Stimulated activated CD8-positive, alpha-beta memory T cell treated with anti-CD3 and anti-CD28 coated beads, Interleukin-15, amount 100 ng/mL, for 48 hours (primary cell): ENCODE results near the gene GRID1.
"Not testable (repeated sequence)": the region's sequence is repeated elsewhere in the genome, so short reads cannot be mapped to it uniquely, and the experiment has no call there.

ENCODE experiments used
- DNase-seq, 2 donors: peaks; one replicate each; pipeline ENCODE4 v3.0.0-alpha.2; 2020; ENCODE audit warnings: low read depth in 2 of 2

Gene GRID1

GRCh38 chr10:86109421-86109820 lies 257.2 kb downstream of the GRID1 start:
- no peak for DNase-seq

DNA sequence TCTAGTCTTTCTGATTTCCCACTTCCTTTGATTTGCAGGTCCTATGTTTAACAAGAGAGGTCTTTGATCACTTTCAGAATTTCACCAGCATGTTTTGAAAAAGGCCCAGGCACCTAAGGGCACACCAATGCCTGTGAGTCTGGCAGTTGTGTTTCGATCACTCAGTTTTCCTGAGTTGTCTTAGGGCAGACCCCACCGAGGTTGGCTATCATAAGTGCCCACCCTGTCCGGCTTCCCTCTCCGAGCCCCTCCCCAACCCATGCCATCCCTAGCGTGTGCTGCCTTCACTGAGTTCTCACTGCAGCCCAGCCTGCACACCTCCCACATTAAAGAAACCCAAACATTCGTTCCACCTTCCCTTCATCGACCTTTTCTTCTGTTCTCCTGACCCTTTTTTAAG lies 257.9 kb downstream of the GRID1 start:
- DNase-seq, result no peak

DNA sequence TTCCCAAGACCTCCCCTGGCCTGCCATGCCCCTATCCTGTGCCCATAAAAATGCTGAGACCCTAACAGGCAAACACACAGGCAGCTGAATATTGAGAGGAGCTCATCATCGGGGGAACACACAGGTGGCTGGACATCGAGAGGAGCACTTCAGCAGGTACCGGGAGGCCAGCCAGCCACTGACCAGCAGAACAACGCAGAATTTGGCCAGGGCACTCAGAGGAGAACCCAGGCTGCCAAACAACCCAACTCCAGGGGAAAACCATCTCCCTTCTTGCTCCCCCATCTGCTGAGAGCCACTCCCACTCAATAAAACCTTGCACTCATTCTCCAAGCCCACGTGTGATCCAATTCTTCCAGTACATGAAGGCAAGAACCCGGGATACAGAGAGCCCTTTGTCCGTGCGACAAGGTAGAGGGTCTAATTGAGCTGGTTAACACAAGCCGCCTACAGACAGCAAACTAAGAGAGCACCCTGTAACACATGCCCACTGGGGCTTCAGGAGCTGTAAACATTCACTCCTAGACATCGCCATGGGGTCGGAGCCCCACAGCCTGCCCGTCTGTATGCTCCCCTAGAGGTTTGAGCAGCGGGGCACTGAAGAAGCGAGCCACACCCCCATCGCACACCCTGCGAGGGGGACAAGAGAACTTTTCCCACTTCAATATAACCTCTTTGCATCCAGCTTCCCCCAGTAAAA lies 258.8 kb downstream of the GRID1 start:
- DNase-seq, result not testable (repeated sequence)

GRCh38 chr10:86107131-86107530 lies 259.5 kb downstream of the GRID1 start:
- no peak for DNase-seq

DNA sequence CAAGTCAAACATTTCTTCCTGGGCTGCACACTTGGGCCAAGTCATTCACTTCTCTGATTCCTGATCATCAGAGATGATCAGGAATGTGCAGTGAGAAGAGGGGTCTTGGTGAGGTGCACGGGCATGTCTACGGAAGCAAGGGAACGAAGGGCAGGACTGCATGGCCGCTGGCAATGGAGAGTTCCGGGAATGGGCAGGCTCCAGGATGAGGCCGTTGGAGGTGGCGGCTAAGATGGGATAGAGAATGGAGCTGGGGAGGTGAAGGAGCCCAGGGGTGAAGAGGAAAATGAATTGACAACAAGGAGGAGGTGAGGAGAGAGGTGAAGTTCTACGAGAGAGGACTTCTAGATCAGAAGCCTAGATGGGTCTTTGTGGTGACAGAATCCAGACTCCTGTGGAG lies 260.0 kb downstream of the GRID1 start:
- no peak for DNase-seq

DNA sequence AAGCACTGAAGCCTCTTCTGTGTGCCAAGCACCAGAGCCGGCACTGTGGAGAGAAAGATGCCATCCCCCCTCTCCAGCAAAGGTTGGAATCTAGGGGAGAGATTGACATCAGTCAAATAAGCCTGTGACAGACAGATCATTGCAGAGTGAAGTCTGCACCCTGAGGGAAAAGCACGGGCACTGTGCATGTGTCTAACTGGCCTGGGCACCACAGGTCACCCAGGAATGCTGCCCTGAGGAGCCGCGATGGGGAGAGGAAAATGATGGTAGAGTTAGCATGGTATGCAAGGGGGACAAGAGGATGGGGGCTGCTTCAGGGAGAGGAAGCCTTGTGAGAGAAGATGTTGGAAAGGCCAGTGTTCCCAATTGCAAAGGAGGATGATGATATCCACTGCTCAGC lies 261.0 kb downstream of the GRID1 start:
- DNase-seq, result no peak

GRCh38 chr10:86105181-86105580 lies 261.4 kb downstream of the GRID1 start:
- DNase-seq, result no peak

- DNase-seq, result no peak
Observed at GRCh38 chr10:86104611-86105145, 261.9 kb downstream of the GRID1 start.

GRCh38 chr10:86104156-86104555 lies 262.4 kb downstream of the GRID1 start:
- DNase-seq, result no peak

GRCh38 chr10:86103391-86104101 lies 263.0 kb downstream of the GRID1 start:
- DNase-seq, result no peak

- no peak for DNase-seq
Observed at GRCh38 chr10:86102451-86102850, 264.1 kb downstream of the GRID1 start.

DNA sequence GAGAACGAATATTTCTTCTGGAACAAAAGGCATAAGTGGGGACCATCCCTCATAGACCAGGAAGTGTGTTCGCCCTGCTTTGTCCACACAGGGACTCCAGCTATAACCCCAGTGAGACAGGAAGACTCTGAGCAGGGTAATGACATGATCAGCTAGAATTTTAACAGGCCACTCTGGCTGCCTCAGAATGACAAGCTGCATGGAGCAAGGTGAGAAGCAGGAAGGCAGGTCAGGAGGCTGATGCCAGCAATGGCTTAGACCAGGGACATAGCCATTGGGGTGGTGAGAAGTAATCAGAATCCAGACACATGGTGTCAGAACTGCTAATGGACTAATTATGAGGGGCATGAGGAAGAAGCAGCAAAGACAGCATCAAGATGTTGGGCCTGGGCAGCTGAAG lies 264.6 kb downstream of the GRID1 start:
- DNase-seq, result no peak

- no peak for DNase-seq
Observed at GRCh38 chr10:86100581-86101061, 266.0 kb downstream of the GRID1 start.

DNA sequence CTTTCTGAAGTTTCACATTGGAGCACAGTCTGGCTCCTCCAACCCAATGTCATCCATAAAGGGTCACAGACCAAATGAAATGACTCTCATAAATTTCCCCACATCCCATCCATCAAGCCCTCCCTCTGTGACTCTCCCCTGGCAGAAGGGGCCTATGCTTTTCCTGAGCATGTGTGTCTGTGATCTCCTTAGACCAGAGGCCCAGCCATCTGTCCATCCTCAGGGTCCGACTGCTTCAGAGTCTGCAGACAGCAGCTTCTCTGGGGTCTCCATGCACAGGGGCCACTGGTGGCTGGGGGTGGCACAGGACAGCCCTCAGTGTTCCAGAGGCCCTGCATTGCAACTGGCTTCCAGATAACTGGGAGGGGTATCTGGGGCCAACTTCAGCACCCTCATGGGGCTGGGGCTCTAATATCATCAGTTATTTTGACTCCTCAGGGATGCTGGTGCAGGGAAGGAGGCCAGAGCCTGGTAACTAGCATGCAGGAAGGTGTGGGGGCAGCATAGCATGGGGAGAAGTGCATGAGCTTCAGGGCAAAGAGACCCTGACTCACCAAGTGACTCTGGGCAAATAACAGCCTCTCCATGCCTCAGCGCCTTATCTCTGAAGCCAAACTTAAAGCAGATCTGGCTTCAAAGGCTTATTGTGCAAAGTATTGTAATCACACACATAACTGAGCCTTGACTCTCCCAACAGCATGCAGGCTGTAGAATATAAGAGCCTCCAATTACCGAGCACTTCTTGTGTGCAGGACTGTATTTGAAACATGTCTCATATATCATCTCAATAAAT lies 266.9 kb downstream of the GRID1 start:
- no peak for DNase-seq

- DNase-seq, result no peak
Observed at GRCh38 chr10:86098187-86098881, 268.3 kb downstream of the GRID1 start.

DNA sequence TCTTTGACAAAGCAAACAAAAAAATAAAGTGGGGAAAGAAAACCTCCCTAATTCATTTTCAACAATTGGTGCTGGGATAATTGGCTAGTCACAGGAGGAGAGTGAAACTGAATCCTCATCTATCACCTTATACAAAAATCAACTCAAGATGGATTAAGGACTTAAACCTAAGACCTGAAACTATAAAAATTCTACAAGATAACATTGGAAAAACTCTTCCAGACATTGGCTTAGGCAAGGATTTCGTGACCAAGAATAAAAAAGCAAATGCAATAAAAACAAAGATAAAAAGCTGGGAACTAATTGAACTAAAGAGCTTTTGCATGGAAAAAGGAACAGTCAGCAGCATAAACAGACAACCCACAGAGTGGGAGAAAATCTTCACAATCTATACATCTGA lies 271.5 kb downstream of the GRID1 start:
- not testable (repeated sequence) for DNase-seq

DNA sequence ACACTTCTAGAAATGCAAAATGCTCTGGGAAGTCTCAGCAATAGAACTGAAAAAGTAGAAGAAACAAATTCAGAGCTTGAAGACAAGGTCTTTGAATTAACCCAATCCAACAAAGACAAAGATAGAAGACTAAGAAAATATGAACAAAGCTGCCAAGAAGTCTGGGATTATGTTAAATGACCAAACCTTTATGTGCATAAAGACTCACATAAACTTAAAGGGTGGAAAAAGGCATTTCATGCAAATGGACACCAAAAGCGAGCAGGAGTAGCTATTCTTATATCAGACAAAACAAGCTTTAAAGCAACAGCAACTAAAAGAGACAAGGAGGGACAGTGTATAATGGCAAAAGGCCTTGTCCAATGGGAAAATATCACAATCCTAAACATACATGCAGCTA lies 274.3 kb downstream of the GRID1 start:
- not testable (repeated sequence) for DNase-seq

- no peak for DNase-seq
Observed at GRCh38 chr10:86091216-86091615, 275.4 kb downstream of the GRID1 start.

DNA sequence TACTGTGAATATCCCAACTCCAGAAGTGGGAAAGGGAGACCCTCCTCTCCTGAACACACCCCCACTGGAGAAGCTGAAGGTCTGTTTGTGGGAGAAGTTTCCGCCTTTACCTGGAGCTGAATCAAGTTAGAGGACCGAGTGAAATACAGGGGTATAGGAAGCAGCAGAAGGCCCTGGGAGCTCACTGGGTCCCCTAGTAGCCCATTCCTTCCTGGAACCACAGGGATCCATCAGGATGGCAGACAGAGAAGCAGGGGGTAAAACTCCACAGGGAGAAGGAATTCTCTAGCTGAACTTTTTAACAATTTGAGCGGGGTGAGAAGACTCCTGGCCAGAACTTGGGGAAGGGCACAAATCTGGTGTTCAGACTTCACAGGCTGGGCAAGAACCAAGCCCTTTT lies 275.8 kb downstream of the GRID1 start:
- no peak for DNase-seq

GRCh38 chr10:86087716-86088115 lies 278.9 kb downstream of the GRID1 start:
- no peak for DNase-seq

DNA sequence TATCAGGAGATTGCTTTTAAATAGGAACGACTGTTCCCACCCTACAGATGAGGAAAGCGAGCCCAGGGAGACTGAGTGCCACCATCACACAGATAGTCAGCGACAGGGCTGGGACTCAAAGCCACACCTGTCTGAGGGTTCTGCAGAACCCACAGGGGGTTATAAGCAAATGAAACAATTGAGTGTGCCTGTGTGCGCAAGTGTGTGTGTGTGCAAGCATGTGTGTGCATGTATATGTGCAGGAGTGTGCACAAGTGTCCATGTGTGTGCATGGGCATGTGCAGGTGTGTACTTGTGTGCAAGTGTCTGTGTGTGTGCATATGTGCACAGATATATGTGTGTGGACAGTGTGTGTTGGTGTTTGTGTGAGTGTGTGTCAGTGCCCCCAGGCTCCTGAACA lies 280.2 kb downstream of the GRID1 start:
- no peak for DNase-seq

- DNase-seq, result no peak
Observed at GRCh38 chr10:86085686-86086085, 280.9 kb downstream of the GRID1 start.
